ENCODE data around the gene MED19.
"Not testable (repeated sequence)": the region's sequence is repeated elsewhere in the genome, so short reads cannot be mapped to it uniquely, and the experiment has no call there.

Gene MED19

GRCh38 chr11:57711414-57712255 lies at the start of gene MED19:
MED19 (minus strand) TSS chr11:57712215; CDS start chr11:57712179, 36 bp downstream.
- DNase-seq: peak; percentile 88

DNA sequence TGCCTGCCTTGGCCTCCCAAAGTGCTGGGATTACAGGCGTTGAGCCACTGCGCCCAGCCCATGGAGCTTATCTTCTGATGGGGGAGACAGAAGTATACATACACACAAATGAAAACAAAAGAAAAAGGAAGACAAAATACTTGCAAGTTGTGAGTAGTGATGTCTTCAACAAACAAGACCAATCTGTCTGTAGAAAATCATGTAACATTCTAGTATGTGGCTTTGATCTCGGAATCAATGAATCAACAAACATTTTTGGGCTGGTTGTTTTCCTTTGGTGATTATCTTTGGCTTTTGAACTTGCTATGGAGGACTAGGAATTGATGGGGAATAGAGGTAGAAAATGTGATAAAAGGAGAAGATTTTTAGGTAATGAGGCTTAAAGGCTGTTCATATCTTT lies 46.2 kb upstream of the MED19 start:
- DNase-seq: no peak

- no peak for DNase-seq
Observed at GRCh38 chr11:57752954-57753353, 40.9 kb upstream of the MED19 start.

- DNase-seq: no peak
Observed at GRCh38 chr11:57751676-57752253, 39.8 kb upstream of the MED19 start, which contains the start of gene BTBD18. BTBD18 (minus strand) TSS chr11:57751819; CDS start chr11:57751188, 631 bp downstream.

- no peak for DNase-seq
Observed at GRCh38 chr11:57751176-57751575, 39.2 kb upstream of the MED19 start.

- DNase-seq: no peak
Observed at GRCh38 chr11:57746920-57747319, 34.9 kb upstream of the MED19 start.

GRCh38 chr11:57745206-57745605 lies 33.2 kb upstream of the MED19 start:
- no peak for DNase-seq

DNA sequence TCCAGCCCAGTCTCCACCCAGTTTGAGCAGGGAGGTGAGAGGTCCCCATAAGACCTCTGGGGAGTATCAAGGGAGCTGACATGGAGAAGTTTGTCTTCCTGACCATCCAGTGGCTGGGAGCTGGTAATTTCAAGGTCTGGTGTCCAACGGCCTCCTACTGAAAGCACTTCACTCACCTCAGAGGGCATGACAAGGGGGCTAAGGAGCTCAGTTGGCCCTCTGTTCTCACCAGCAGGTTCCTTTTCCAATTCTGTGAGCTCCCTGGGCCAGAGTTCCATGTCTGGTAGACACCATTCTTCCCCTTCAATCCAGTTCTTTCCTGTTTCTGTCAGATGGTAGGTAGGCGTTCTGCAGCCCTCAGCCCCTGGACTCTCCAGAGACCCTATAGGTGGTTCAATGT lies 32.3 kb upstream of the MED19 start:
- no peak for DNase-seq

DNA sequence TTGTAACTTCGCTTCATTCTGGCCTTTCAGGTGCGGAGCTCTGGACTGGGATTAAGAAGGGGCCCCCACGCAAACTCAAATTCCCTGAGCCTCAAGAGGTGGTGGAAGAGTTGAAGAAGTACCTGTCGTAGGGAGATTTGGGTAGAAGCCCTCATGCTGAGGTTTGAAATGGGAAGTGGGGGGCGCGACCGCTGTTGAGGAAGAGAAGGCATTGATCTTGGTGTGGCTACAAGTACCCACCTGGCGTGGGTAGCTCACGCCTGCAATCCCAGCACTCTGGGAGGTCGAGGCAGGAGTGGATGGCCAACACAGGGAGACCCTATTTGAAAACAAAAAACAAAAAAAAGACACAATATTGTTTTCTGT lies 30.1 kb upstream of the MED19 start:
- DNase-seq: no peak

GRCh38 chr11:57741132-57742086 lies 29.4 kb upstream of the MED19 start, which contains the start of gene SELENOH:
SELENOH (plus strand) TSS chr11:57741491; CDS start chr11:57741596, 105 bp downstream.
- DNase-seq: peak; percentile 92

DNA sequence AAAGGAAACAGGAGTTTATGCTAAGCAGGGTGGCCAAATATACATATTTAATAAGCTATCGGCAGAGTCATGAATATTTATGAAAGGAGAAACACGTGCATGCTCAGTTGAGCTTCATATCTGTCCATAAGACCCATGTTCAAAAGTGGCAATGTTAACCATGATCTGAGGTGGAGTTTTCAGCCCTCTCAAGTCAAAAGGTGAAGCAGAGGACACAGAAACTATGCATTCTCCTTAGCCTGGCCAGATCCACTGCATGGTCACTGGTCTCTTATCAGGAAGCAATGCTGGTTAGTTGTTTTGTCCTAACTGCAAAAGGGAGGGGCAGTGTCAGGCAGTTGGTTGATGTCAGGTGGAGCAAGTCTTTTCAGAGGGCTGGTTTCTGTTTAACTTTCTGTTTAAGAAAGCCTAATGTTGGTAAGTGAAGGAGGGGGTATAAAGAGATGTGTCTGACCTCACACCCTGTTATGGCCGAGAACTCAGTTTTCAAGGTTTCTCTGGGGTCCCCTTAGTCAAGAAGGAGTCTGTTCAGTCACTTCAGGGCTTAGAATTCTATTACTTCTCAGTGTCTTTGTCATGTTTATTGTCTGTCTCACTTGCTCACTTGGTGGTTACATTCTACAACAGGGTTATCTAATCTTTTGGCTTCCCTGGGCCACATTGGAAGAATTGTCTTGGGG lies 23.7 kb upstream of the MED19 start:
- DNase-seq: no peak

DNA sequence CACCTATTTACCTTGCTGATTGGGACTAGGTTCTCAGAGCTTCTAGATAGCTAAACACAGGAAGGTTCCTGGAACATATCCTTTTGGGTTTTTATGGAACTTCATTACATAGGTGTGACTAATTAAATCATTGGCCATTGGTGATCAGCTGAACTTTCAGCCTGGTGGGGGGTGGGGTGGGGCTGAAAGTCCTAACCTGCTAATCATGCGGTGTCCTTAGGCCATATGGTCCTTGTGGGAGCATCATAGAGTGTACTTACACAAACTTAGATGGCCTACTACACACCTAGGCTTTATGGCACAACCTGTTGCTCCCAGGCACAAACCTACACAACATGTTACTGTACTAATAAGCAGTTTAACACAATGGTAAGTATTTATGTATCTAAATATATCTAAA lies 20.6 kb upstream of the MED19 start:
- no peak for DNase-seq

DNA sequence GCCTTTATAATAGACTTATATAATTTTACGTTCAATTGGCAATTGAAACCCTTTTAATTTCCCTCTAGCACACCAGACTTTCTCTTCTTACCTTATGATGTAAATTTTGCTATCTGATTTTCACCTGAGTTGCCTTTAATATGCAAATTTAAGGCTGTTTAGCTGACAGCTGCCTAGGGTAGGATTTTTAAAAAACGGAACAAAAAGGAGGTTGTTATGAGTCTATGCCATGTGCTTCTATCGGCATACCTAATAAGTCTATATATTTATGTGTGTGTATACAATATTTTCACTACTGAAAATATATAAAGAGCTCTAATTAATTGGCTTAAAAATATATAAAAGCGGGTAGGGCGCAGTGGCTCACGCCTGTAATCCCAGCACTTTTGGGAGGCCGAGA lies 17.5 kb upstream of the MED19 start:
- DNase-seq: no peak

DNA sequence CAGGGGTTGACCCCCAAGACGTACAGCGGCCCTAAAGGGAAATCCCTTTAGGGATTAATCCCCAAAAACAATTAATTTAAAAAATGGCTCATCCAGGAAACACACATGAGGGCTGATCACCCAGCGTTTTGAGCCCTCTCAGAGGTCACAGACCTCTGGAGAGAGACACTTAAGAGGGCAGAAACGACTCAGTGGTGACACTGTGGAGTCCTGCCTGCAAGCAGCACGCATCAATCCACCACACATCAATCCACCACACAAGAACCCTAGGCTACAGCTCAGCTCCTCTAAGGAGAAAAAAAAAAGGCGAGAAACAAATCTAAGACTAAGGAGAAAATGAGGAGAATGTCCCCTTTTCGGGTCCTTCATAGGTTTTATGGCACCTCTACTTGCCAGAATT lies 16.8 kb upstream of the MED19 start:
- DNase-seq: no peak

DNA sequence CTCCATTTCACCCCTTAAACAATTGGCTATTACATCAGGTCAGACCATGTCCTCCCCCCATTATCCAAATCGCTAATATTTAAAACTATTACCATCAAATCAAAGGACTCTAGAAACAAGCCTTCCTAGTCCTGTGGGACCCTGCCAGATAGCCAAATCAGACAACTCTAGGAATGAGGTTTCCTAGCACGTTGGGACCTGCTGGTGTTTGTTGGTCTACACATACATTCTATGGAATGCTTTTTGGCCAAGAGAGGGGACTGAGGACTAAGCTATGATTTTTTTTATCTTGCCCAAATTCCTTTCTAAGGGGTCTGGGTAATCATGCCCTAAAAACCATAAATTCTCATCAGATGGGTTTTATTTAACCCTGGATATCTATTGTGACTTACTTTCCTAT lies 15.2 kb upstream of the MED19 start:
- DNase-seq: no peak

DNA sequence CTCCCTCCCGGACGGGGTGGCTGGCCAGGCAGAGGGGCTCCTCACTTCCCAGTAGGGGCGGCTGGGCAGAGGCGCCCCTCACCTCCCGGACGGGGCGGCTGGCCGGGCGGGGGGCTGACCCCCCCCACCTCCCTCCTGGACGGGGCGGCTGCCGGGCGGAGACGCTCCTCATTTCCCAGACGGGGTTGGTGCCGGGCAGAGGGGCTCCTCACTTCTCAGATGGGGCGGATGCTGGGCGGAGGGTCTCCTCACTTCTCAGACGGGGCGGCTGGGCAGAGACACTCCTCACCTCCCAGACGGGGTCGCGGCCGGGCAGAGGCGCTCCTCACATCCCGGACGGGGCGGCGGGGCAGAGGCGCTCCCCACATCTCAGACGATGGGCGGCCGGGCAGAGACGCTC lies 4.7 kb upstream of the MED19 start:
- DNase-seq: not testable (repeated sequence)

DNA sequence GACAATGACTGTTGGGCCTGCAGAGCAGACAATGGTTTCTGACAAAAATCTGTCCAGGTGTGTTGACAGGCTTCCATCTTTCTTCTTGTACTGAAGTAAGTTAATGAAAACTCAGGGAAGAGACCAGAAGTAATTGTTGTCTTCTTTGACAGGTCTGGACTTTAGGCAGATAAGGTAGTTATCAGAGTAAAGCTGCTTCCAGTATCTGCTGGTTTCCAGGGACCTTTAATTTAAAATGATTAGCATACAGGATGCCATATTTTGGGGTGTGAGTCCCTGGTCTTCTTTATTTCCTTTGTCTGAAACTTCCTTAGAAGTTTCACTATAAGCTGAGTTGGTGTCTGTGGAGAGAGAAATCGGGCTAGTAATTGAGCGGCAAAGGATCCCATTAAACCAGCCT lies 1.8 kb upstream of the MED19 start:
- DNase-seq: no peak

GRCh38 chr11:57712256-57713150 lies 488 bp upstream of the MED19 start, which contains the start of gene TMX2:
TMX2 (plus strand) TSS chr11:57712593; CDS start chr11:57712619, 26 bp downstream.
- peak; percentile 95 for DNase-seq

- DNase-seq: no peak
Observed at GRCh38 chr11:57709802-57710367, 2.1 kb downstream of the MED19 start.

- DNase-seq: not testable (repeated sequence)
Observed at GRCh38 chr11:57705432-57705831, 6.6 kb downstream of the MED19 start.

- DNase-seq: no peak
Observed at GRCh38 chr11:57704932-57705331, 7.1 kb downstream of the MED19 start.
